Measurements from ENCODE around the gene PRRG2.

PRRG2 gene

DNA sequence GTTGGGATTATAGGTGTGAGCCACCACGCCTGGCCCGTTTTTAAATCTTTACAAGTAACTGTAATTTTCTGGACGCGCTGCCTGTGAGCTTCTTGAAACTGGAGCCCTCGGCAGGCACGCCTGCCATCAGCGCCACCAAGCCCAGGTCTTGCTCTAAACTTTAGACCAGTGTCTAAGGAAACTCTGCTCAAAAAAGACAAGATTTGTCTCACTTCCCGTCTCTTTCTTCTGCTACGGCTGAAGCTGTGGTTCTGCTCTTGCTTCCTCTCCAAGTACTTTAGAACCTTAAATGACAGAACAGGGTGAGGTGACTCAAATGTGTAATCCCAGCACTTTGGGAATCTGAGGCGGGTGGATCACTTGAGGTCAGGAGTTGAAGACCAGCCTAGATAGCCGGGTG, 28.4 kb upstream of the PRRG2 start:
- H3K4me3 ChIP-seq (ENCODE audit: low read length): no peak overlapping the region
- no peak for DNase-seq (ENCODE audit: low read depth)

DNA sequence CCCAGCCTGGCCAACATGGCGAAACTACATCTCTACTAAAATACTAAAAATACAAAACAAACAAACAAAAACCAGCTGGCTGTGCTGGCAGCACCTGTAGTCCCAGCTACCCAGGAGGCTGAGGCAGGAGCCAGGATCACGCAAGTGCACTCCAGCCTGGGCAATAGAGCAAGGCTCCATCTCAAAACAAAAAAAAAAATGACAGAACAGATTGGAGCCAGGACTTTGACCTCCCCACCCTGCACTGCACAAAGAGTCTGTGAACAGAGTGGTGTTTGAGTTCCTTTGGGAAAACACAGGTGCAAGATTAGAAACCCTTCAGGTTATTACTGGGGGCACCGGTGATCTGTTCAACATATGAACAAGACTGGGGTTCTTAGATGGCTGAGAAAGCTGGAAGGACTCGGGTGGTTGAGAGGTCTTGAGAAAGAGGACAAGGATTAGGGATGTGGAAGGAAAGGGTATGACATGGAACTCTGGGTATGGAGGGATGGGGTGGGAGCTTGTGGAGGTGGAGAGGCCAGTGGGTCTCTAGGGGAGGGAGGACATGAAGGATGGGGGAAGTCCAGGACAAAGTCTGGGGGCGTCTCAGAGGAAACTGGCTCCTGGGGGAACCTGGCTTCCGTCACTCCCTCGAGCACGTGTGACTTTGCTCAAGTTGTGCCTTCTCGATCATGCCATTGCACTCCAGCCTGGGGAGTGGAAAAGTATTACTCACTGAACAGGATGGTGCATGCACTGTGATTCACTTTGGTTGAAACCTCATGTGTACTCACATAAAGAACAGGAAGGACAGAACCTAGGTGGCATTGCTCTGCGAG, 27.5 kb upstream of the PRRG2 start:
- H3K4me3 ChIP-seq (ENCODE audit: low read length): no peak overlapping the region
- TF ChIP-seq, protein P1, sequence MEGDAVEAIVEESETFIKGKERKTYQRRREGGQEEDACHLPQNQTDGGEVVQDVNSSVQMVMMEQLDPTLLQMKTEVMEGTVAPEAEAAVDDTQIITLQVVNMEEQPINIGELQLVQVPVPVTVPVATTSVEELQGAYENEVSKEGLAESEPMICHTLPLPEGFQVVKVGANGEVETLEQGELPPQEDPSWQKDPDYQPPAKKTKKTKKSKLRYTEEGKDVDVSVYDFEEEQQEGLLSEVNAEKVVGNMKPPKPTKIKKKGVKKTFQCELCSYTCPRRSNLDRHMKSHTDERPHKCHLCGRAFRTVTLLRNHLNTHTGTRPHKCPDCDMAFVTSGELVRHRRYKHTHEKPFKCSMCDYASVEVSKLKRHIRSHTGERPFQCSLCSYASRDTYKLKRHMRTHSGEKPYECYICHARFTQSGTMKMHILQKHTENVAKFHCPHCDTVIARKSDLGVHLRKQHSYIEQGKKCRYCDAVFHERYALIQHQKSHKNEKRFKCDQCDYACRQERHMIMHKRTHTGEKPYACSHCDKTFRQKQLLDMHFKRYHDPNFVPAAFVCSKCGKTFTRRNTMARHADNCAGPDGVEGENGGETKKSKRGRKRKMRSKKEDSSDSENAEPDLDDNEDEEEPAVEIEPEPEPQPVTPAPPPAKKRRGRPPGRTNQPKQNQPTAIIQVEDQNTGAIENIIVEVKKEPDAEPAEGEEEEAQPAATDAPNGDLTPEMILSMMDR (IDR thresholded peaks at IDR 0.05; ENCODE audit: insufficient read depth, low read depth, low read length, missing control alignments): no peak
- peak; percentile 96 for DNase-seq (ENCODE audit: low read depth)

More for the DNA sequence above, 28.4 kb upstream of the PRRG2 start:
- TF ChIP-seq, protein P1 (IDR thresholded peaks at IDR 0.05; ENCODE audit: insufficient read depth, low read depth, low read length, missing control alignments): no peak

DNA sequence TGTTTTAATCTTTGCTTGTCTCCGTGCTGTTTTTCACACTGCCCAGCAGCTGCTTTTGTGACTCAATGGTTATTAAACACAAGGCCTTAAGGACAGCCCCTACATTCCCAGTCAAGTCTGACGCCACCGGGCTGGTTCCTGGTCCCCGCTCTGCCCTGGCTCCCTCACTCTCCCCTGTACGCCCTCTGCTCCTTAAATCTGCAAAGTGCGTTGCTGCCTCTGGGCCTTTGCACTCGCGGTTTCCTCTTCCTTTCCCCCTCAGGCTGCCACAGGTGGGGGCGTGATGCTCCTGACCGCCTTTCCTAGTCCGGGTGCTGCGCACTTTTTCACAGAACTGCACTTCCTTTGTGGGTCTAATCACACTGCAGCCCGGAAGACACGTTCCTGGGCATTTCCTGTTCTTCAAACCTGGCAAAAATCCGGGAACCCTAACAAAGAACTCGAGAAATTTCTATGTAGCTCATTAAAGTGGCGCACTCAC, 26.4 kb upstream of the PRRG2 start:
- TF ChIP-seq, protein P1 (IDR thresholded peaks at IDR 0.05; ENCODE audit: insufficient read depth, low read depth, low read length, missing control alignments): no peak
- peak; percentile 66 for DNase-seq (ENCODE audit: low read depth)
- no peak overlapping the region for H3K4me3 ChIP-seq (ENCODE audit: low read length)

DNA sequence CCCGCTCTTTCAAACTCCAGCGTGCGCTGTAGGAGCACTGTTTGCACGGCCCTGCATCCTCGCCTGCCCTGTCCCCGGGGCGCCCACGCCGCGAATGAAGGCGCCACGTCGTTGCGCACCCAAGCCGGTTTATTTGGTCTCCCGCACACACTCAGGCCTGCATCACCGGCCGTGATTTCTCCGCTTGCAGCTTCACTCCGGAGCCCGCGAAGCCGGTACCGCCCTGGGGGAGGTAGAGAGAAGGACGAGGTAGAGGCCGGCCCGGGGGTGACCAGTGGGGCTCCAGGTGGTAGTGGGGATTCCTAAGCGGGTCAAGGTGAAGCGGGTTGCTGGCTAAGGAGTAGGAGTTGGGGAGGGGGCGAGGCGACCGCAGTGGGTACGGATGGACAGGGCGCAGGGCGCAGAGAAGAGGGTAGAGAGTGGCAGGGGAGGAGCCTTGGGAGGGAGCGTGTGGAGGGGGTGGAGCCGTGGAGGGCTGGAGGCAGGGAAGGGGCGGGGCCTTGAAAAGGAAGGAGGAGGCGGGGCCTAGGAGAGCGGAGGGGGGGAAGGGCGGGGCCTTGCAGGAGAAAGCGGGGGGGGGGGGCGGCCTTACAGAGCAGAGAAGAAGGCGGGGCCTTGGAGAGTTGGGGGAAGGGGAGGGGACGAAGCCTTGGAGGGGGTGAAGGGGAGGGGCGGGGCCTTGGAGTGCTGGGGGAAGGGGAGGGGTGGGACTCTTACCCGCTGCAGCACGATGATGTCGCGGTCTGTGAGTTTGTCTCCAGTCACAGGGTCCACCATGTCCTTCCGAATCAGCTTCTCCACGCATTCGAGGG, 25.3 kb upstream of the PRRG2 start:
- TF ChIP-seq, protein P1 (IDR thresholded peaks at IDR 0.05; ENCODE audit: insufficient read depth, low read depth, low read length, missing control alignments): no peak
- no peak overlapping the region for H3K4me3 ChIP-seq (ENCODE audit: low read length)
- peak; percentile 59 for DNase-seq (ENCODE audit: low read depth)

DNA sequence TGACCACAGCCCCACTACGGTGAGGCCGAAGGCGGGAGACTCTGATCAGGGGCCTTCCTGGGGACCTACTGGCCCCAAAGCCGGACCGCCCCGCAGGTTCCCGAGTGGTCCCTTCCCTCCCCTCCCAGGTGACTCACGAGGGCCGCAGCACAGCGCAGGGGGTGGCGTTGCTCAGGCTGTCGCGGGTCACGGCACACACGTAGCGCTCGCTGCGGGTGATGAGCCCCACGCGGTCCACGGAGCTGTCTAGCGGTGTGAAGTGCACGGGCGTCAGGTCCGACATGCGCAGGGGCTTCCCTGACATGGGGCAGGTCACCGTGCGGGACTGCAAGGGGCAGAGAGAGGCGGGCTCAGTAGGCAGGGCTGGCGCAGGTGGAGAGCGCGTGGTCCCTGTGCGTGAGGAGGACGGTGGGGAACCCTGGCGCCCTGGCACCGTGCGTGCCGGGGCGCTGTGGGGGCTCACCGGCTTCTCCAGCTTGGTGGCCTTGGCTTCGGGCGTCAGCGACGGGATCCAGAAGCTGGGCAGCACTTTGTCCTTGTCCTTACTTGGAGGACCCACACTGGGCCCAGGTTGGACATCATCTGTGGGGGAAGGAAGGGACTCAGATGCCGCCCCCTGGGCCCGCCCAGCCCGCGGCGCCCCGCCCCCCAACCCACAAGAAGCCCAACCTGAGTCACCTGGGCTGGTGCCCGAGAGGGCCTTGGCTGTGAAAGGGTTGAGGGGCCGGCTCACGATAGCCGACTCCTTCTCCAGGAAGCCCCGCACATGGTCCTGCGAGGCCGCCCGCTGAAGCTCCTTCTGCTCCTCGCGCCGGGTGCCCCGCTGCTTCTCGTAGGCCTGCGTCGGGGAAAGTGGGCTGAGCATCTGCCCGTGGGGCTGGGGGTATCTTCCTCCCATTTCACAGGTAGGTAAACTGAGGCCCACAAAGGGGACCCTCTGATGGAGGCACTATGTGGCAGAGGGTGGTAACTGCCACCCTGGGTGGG, 24.4 kb upstream of the PRRG2 start:
- TF ChIP-seq, protein P1 (IDR thresholded peaks at IDR 0.05; ENCODE audit: insufficient read depth, low read depth, low read length, missing control alignments): no peak
- no peak overlapping the region for H3K4me3 ChIP-seq (ENCODE audit: low read length)
- DNase-seq (ENCODE audit: low read depth): no peak

DNA sequence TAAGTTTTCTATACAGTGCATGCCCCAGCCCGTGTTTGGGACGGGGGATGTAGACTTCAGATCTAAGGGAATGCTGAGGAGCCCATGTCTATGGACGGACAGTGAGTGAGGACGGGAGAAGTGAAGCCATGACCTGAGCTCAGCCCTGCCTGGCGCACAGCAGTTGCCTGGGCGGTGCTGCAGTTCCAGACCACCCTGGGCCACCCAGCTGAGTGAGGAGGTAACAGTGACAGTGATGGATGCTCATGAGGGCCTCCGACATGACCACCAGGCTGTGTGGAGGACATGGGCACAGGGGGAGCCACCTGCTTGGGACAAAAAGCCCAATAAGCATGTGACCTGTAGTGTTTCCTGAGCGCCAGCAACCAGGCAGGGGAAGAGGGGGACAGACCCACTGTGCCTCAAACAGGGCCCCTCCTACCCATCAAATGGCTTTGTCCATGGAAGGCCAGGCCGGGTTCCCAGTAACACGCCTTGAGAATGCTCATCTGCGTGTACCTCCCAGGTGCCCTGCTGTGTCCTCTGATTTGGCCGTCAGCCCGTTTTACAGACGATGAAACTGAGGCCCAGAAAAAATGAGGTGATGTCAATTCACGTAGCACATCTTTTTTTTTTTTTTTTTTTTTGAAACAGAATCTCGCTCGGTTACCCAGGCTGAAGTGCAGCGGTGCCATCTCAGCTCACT, 23.3 kb upstream of the PRRG2 start:
- no peak for DNase-seq (ENCODE audit: low read depth)
- TF ChIP-seq, protein P1 (IDR thresholded peaks at IDR 0.05; ENCODE audit: insufficient read depth, low read depth, low read length, missing control alignments): no peak
- no peak overlapping the region for H3K4me3 ChIP-seq (ENCODE audit: low read length)
